Islet of Langerhans (tissue), 1 donor: ENCODE data around the gene ASIC2.

Experiments
- FAIRE-seq: peaks from one replicate; lab custom pipeline; 2011; peaks lifted over from hg19 to GRCh38; lab: Jason Lieb, UNC

The ASIC2 gene

DNA sequence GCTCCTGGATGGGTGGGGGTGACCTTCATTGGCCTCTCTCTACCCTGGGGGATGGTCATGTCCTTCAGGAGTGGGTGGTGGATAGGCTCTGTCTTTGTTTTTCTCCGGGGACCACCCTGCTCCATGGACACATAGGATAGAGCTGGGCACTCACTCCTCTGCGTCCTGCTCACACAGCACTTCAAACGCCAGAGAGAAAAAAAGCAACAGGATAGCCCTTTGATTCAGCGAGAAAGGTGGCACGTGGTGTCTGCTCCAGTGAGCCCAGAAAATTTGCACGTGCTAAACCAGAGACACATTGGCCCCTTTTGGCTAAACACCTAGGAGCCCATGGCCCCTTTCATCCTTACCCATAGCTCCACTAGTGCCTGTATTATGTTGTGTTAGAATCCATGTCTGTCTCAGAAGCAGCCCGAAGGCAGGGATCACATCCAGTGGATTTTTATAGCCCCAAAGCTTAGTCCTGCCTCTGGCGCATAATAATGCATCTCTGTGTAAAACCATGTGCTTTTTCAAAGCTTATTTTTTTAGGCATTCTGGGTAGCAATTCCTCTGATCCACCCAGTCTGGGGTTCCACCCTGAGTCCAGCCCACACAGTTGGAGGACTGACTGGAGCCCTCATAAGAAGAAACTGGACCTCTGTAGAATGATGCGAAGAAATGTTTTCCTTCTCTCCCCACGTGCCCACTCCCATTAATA, 90.1 kb downstream of the ASIC2 start:
- no peak for FAIRE-seq

GRCh38 chr17:33202021-33202420, 91.1 kb downstream of the ASIC2 start:
- FAIRE-seq, result no peak

DNA sequence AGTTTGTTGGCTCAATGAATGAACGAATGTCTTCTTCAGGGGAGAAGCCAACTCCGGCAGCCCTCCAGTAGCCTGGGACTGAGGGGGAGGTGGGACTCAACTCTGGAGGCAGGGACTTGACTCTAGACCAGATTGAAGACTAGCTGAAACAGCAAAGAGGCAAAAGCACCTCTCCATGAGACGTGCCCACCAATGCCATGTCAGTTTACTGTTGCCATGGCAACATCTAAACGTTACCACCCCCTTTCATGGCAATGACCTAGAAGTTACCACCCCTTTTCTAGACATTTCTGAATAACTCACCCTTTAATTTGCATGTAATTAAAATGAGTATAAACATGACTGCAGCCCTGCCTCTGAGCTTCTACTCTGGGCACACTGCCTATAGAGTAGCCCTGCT, 91.8 kb downstream of the ASIC2 start:
- FAIRE-seq, result no peak

- no peak for FAIRE-seq
These were observed 92.5 kb downstream of the ASIC2 start for GRCh38 chr17:33200587-33200986.

DNA sequence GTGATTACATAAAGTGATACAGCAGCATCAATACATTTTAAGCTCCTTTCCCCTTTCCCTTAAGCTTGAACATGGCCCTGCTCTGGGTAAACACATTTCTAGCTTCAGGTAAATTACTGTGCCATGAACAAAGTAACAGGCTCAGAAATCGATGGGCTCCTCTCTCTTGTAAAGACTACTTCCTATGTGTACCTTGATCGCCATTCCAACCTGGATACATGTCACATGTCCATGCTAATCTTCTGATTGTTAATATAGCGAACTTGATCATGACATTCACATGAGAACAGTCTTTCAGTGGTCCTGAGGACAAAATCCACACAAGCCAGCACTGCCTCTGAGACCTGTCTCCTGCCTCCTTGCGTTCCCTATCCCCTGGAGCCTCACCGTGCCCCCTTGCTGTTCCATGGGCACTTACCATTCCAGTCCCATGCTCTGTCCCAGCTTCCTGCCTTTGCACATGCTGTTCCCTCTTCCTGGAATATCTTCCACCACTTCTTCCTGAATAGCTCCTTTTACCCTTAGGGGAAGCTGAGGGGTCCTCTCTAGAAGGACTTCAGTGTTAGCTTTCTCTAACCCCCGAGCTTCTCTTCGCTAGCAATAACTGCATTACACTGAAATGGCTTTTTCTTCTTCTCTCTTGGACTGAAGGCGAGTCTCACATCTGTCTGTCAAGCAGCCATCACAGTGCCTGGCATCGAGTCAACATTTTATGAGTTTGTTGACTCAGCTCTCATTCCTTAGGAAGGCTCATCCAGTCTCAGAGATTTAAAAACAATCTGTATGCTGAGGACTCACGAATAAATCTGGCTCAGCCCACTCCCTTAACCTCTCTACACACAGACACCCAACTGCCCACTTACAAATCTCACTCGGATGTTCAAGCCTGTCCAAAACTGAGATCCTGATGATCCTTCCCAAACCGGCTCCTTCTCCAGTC, 93.3 kb downstream of the ASIC2 start:
- FAIRE-seq, result no peak

DNA sequence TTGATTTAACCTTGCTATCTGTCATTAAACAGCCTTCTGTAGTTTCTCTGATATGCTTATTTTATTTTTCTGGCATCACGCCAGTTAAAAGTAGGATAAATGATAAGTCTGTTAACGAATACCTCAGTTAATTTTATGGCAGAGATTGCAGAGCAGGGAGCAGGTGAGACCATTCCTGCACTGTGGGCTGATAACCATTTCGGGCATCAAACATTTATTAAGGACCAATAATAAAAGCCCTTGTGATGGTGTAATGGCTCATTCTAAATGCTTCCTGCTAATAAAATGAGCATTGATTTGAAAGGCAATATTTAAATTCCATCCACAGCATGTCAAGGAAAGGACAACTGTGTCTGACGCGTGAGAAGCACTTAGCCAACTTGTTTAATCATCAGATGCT, 94.1 kb downstream of the ASIC2 start:
- FAIRE-seq, result no peak

DNA sequence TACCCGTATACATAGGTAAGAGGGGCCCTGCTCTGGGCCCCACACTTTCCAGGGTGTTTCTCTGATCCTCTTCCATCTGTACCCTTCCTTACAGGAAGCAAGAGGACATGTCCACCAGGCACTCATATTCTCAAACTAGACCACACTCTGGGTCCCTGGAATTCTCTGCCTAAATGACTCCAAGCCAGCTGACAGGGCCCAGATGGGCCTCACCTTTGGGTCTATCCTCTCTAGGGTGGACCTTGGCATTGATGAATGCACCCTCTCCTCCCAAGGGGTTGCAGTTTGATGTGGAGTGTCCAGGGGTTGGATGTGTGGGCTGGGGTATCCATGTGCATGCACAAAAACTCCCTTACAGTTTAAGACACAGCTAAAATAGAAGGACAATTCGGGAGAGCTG, 95.8 kb downstream of the ASIC2 start:
- FAIRE-seq, result no peak

- FAIRE-seq, result no peak
These were observed 96.2 kb downstream of the ASIC2 start for GRCh38 chr17:33196883-33197282.

DNA sequence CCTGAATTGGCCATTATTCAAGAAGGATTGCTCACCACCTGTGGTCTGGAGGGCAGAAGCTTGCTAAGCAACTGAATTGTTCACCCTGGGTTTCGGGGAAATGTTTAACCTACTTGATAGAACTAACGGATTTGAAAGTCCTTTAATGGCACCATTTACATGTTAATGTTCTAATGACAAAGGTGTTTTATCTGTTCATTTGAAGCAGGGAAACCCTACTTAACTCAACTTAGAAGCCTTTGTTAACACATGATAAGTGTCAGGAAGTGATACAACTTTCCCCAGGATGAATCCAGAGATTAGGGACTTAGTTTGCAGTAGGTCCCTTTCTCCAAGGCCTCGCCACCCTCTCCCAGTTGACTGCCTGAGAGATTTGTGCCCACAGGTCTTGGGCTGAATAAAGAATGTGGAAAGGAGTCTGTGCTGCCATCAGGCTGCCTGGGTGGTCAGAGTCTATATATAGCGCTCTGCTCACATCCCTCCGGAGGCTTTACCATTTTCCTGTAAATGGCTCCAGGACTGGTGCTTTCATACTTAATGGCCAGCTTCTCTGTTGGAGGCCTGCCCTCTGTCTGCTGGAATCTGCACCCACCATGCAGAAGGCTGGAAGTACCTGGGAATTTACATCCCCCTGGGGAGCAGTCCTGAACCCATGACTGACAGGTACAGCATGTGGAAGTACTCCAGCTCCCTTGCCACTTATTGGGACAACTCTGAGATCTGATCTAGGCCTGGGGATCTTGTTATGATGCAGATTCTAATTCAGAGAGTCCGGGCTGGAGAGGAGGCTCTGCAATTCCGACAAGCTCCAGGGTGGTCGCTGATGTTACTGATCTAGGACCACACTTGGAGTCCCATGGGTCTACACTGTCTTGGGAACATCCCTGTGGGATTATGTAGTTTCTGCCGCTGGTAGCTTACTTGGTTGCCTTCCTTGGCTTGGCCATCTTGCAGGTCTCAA, 99.9 kb downstream of the ASIC2 start:
- no peak for FAIRE-seq

DNA sequence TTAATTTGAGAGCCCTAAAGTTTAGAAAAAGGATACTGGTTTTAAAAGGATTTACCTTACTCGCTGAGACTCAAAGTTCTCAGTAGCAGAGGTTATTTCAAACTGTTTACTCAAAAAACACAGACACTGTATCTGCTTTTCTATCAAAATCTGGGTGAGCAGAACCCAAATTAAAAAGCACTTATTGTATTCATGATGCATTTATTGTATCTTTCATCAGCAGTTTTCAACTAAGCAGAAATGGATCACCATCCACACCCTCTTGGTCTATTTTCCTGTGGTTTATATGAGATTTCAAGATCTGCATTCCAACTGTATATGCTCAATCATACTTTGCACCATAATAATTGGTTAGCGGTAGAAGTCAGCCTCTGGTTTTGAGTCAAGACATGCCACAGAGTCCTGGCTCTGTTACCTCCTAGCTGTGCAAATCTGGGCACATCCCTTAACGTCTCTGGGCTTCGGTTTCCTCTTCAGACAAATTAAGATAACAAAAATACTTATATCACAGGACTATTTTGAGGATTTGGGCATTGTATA, 109.5 kb downstream of the ASIC2 start:
- FAIRE-seq, result no peak

GRCh38 chr17:33179151-33179550, 113.9 kb downstream of the ASIC2 start:
- FAIRE-seq, result no peak

- FAIRE-seq, result no peak
These were observed 114.4 kb downstream of the ASIC2 start for GRCh38 chr17:33178681-33179080.

DNA sequence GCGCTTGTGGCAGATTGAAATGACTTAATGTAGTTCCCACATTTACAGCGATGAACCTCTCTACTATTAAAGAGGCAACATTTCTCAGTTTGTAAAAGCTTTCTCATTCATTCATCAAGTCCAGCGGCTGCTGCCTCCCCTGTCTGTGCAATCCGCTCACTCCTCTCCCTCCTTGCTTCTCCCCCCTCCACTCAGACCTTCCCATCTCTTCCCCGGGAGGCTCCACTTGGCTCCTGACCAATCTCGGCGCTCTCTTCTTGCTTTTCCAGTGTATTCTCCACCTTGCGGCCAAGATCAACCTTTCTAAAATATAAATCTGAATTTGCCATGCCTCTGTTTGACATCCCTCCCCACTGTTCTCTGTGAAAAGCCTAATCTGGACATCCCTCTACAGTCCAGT, 117.5 kb downstream of the ASIC2 start:
- no peak for FAIRE-seq

DNA sequence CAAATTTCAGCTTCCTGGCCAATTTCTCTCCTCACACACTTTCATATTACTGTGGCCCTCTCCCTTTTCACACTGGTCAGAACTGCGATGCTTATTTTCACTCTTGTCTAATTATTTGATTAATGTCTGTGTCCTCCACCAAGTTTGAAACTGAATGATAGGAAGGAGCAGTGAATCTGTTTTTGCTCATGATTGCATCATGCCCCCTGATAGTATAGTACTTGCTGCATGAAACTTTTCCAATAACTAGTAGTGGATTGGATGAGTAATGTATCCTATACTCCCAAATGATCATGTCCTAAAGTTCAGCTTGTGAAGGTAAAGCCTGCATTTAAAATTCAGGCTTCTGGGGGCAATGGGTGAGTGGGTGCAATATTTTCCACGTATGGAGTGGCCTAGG, 121.2 kb downstream of the ASIC2 start:
- no peak for FAIRE-seq

DNA sequence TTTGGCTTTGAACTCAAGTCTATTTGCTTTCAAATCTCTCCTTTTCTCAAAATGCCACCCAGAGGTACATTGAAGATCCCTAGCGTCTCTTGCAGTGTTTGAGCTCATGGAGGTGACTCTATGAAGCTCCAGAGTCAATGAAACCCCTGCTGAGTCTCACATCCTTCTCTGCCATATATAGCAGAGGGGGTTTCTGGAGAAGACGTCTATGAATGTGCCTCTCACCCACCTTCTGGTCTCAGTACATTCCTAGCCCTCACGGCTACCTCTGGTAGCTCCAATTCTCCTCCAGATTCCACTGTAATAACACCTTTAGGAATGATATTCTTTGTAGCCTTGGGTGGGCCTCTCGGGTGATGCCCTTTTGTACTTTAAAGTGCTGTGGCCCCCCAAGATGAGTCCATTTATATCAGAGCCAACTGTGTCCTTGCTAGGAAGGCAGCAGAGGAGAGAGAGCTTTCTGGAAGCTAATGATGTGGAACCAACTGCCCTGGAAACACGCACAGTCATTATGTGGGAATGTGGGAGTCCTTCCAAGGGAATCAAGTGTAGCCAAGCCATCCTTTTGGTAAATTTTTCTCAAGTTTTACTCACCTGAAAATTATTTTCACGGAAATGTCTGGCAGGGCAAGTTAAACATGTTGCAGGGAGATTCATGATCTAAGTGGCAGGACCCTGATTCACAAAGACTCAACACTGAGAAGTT, 123.4 kb downstream of the ASIC2 start:
- no peak for FAIRE-seq

- FAIRE-seq, result no peak
These were observed 125.4 kb downstream of the ASIC2 start for GRCh38 chr17:33167736-33168135.

GRCh38 chr17:33166472-33166871, 126.6 kb downstream of the ASIC2 start:
- FAIRE-seq, result no peak

- no peak for FAIRE-seq
These were observed 128.8 kb downstream of the ASIC2 start for GRCh38 chr17:33164169-33164881.

DNA sequence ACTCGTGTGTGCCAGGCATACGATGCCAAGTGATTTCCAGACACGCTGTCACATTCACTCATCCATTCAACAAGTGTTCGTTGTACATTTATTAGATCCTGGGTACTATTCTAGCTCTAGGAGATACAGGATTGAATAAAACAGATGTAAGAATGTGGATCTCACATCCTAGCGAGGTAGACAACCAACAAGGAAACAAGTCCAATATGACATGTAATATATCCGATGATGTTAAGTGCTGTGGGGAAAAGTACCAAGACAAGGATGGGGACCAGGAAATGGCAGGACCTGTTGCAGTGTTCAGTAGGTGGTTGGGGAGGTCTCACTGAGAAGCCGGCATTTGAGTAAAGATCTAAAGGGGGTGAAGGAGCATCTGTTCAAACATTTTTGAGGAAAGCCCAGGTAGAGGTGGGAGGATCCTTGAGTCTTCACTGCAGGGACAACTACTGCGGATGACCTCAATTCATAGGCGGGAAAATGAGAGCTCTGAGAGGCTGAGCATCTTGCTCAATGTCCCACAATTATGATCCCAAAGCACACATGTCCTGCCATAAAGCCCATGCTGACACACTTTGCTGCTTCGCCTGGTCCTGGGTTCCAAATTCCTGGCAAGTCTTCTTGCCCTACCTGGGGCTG, 129.4 kb downstream of the ASIC2 start:
- FAIRE-seq, result no peak

DNA sequence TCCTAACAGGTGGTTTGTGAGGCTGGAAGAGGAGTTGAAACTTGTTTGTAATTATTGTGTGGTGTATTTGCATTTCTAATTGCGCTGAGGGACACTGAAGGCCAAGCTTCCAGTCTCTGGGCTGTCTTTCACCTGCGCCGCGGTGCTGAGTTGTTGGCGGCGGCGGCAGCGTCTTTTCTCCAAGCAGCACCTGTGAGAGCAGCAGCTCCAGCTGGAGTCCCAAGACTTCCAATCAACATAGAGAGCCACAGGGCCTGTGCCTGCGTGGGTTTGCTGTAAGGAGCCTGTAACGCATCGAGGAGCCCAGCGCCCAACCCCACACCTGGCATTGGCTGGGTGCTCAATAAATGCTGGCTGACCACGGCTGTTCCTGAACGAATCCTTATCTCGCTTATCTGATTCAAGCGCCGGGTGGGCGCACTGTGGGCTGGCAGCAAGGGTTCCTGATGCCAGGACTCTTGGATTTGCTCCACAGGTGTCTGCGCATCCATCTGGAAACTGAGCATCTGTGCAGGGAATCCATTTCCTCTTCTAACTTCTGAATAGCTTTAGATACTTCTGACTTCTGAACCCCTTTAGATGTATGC, 138.1 kb downstream of the ASIC2 start:
- FAIRE-seq, result no peak
